CD4-positive, alpha-beta T cell (primary cell): ENCODE measurements around the gene RANGRF. TPM values are rescaled to one million over a fixed set of nuclear protein-coding genes. Genes with fewer than 3 reads are reported as not detected.

Experiments
- ATAC-seq: fragments of 200-7000 bp; cut with Tn5 transposase; one replicate; pipeline ENCODE4 v1.10.0; 2022; ENCODE audit warnings: mild to moderate bottlenecking; ENCODE audit not compliant: poor library complexity
- CTCF ChIA-PET: fragments of 350-600 bp; sonication (Branson Sonifier 250); formaldehyde crosslinking; loops from one replicate; lab custom pipeline; 2021; ENCODE audit warnings: antibody characterized with exemption, inconsistent platforms; lab: Charles Lee
- POLR2A ChIA-PET: fragments of 350-600 bp; sonication (Branson Sonifier 250); formaldehyde crosslinking; loops from one replicate; lab custom pipeline; 2021; ENCODE audit warnings: antibody characterized with exemption, inconsistent platforms; lab: Charles Lee
- DNase-seq, 14 experiments: peaks; one replicate each; pipeline ENCODE4 v3.0.0-alpha.2; 2013 to 2020; ENCODE audit warnings: mixed read lengths in 2 of 14
- H3K27ac ChIP-seq, 2 donors: one replicate each; pipeline versions ENCODE4 v1.5.1 to v1.7.0; 2013; ENCODE audit warnings: low read length in 2 of 2, low read depth in 1 of 2, mild to moderate bottlenecking in 1 of 2
- H3K27me3 ChIP-seq, 2 experiments: 1 replicate in 1 of 2; 2 replicates in 1 of 2; pipeline versions ENCODE4 v1.6.1 to v1.7.0; 2013; ENCODE audit warnings: low read length in 2 of 2, control low read depth in 1 of 2, mild to moderate bottlenecking in 1 of 2, moderate library complexity in 1 of 2; ENCODE audit not compliant: insufficient read depth in 2 of 2, control insufficient read depth in 1 of 2
- H3K36me3 ChIP-seq: one replicate; pipeline ENCODE4 v1.6.1; 2013; ENCODE audit warnings: low read length, control low read depth; ENCODE audit not compliant: insufficient read depth
- H3K4me1 ChIP-seq: one replicate; pipeline ENCODE4 v1.6.1; 2013; ENCODE audit warnings: low read length, control low read depth; ENCODE audit not compliant: insufficient read depth
- H3K4me3 ChIP-seq: one replicate; pipeline ENCODE4 v1.5.1; 2013; ENCODE audit warnings: mild to moderate bottlenecking, low read length, moderate library complexity
- H3K9me3 ChIP-seq, 2 experiments: 1 replicate in 1 of 2; 2 replicates in 1 of 2; pipeline versions ENCODE4 v1.6.1 to v1.7.0; 2013; ENCODE audit warnings: low read length in 2 of 2, mild to moderate bottlenecking in 2 of 2, control low read depth in 1 of 2, moderate library complexity in 1 of 2; ENCODE audit not compliant: control insufficient read depth in 1 of 2, insufficient read depth in 1 of 2
- H3K27ac Mint-ChIP-seq: one replicate; pipeline ENCODE4 v1.8.0; 2020; ENCODE audit warnings: mixed read lengths
- H3K27me3 Mint-ChIP-seq: one replicate; pipeline ENCODE4 v1.8.0; 2021; ENCODE audit warnings: mixed read lengths
- H3K36me3 Mint-ChIP-seq: one replicate; pipeline ENCODE4 v1.8.0; 2021; ENCODE audit warnings: low read depth, mixed read lengths
- H3K4me1 Mint-ChIP-seq: one replicate; pipeline ENCODE4 v1.8.0; 2021; ENCODE audit warnings: low read depth, mixed read lengths
- H3K4me3 Mint-ChIP-seq: one replicate; pipeline ENCODE4 v1.8.0; 2020; ENCODE audit warnings: mild to moderate bottlenecking, mixed read lengths
- H3K9me3 Mint-ChIP-seq: one replicate; pipeline ENCODE4 v1.8.0; 2020; ENCODE audit warnings: mixed read lengths
- intact Hi-C, 2 experiments: fragments of 100-400 bp; cut with DNase I in 1 of 2; cut with micrococcal nuclease in 1 of 2; formaldehyde crosslinking; loops; one replicate each; pipeline versions ENCODE4 v1.15.1 to v1.9.0; 2023 to 2025; cut with DNase I, micrococcal nuclease
- total RNA-seq, 174 experiments: library from RNA in 2 of 174; stranded (reverse) in 2 of 174; gene quantifications; one replicate each; pipeline ENCODE4 v1.2.3 and lab custom pipeline; 2021 to 2026
- TF ChIP-seq, protein P1 (sequence below): fragments of 200-600 bp; IDR thresholded peaks from one replicate; pipeline ENCODE4 v1.8.0; 2022; ENCODE audit warnings: antibody characterized with exemption, mild to moderate bottlenecking

RANGRF gene
- total RNA-seq, 2 experiments from 2014 or later: 23.1 to 24.6 TPM

DNA sequence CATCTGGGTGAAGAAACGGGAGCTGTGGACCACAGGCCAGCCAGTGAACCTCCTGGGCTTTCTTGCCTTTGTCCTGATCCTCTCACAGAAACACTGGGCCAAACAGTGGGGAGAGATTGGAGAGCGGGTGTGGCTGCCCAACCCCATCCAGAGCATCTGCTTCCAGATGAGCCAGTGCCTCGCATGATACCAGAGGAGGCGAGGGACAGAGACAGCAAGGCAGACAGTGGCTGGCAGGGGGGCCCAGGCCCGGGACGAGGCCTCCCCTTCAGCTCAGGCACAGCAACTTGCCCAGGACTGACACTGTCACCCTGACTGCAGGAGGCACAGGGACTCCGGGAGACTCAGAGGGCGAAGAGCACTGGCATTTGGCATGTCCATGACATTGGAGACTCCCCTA, 33.6 kb downstream of the RANGRF start:
- Histone ChIP-seq H3K27ac (no peak overlapping the region), H3K4me1 (peaks cover 11% of the 10 kb centered on the region), H3K4me3 (no peak overlapping the region), H3K27me3 (peaks cover 22 to 25% of the 10 kb centered on the region in 2 experiments), H3K36me3 (no peaks in the 10 kb centered on the region), H3K9me3 (peaks cover 0 to 11% of the 10 kb centered on the region in 2 experiments)
- ChIA-PET CTCF (no interaction called here), POLR2A (no interaction called here)
- H3K27ac Mint-ChIP-seq: no peak overlapping the region
- H3K9me3 Mint-ChIP-seq: no peaks in the 10 kb centered on the region
- TF ChIP-seq, protein P1, sequence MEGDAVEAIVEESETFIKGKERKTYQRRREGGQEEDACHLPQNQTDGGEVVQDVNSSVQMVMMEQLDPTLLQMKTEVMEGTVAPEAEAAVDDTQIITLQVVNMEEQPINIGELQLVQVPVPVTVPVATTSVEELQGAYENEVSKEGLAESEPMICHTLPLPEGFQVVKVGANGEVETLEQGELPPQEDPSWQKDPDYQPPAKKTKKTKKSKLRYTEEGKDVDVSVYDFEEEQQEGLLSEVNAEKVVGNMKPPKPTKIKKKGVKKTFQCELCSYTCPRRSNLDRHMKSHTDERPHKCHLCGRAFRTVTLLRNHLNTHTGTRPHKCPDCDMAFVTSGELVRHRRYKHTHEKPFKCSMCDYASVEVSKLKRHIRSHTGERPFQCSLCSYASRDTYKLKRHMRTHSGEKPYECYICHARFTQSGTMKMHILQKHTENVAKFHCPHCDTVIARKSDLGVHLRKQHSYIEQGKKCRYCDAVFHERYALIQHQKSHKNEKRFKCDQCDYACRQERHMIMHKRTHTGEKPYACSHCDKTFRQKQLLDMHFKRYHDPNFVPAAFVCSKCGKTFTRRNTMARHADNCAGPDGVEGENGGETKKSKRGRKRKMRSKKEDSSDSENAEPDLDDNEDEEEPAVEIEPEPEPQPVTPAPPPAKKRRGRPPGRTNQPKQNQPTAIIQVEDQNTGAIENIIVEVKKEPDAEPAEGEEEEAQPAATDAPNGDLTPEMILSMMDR: no peak
- ATAC-seq (no peak), DNase-seq (no peak)
- H3K36me3 Mint-ChIP-seq: no peaks in the 10 kb centered on the region
- no peak overlapping the region for H3K4me3 Mint-ChIP-seq
- intact Hi-C loops: loop anchor here in 1 of 2 experiments (10.0 kb wide), 1 partner anchor 547 kb away; no protein-coding TSS in a partner anchor
- H3K27me3 Mint-ChIP-seq: peaks cover 43% of the 10 kb centered on the region
- H3K4me1 Mint-ChIP-seq: peaks cover 12% of the 10 kb centered on the region

DNA sequence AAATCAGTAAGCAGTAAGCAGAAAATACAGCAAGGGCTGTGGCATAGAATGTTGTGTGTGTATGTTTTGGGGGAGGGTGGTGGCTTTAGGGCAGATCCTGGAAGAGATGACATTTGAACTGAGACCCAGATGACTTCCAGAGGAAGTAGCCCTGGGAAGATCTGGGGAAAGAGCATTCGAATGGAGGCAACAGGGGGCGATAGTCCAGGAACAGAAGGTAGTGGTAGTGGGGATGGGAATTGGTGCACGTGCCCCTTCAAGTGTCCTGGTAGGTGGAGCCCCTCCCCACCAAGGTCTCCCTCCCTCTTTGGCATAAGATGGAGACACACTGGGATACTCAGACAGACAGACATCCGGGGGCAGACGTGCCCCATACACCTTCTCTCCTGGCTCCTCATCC, 35.7 kb downstream of the RANGRF start:
- POLR2A ChIA-PET: no interaction called here
- no peak for ATAC-seq
- H3K4me1 Mint-ChIP-seq: peaks cover 12% of the 10 kb centered on the region
- H3K27ac Mint-ChIP-seq: no peak overlapping the region
- peaks cover 34 to 40% of the 10 kb centered on the region in 2 experiments for H3K27me3 ChIP-seq
- H3K36me3 Mint-ChIP-seq: no peaks in the 10 kb centered on the region
- no peak overlapping the region for H3K4me3 ChIP-seq
- DNase-seq: no peak
- TF ChIP-seq, protein P1: no peak
- H3K4me3 Mint-ChIP-seq: no peak overlapping the region
- H3K9me3 Mint-ChIP-seq: no peaks in the 10 kb centered on the region
- H3K36me3 ChIP-seq: no peaks in the 10 kb centered on the region
- H3K27ac ChIP-seq: no peak overlapping the region
- CTCF ChIA-PET: no interaction called here
- intact Hi-C loops: loop anchor here in 1 of 2 experiments (10.0 kb wide), 1 partner anchor 549 kb away; no protein-coding TSS in a partner anchor
- peaks cover 15% of the 10 kb centered on the region for H3K4me1 ChIP-seq
- peaks cover 0 to 14% of the 10 kb centered on the region in 2 experiments for H3K9me3 ChIP-seq
- peaks cover 62% of the 10 kb centered on the region for H3K27me3 Mint-ChIP-seq

DNA sequence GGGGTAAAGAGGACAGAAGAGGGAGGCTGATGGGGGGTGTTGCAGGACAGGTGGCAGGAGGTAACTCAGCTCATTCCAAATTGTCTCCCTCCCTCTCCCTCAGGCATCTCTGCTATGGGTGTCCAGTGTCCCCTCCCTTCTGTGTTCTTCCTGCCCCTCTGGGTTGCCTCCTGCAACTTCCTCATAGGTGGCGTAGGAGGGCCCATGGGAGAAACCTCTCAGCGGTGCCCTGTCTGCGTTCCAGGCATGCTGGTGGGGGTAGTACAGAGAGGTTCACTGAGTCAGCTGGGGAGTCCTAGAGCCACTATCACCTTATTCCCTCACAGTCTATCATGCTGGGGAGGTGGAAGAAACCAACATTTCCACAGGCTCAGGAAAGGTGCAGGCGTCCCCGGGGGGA, 36.5 kb downstream of the RANGRF start:
- ChIA-PET CTCF (interaction anchor here (1.1 kb wide), 1 partner anchor 11 kb away, joined by 3 read pairs; no protein-coding TSS in a partner anchor), POLR2A (no interaction called here)
- Mint-ChIP-seq H3K9me3 (no peaks in the 10 kb centered on the region), H3K27me3 (peaks cover 67% of the 10 kb centered on the region), H3K36me3 (no peaks in the 10 kb centered on the region), H3K27ac (no peak overlapping the region), H3K4me1 (peaks cover 12% of the 10 kb centered on the region), H3K4me3 (no peak overlapping the region)
- intact Hi-C loops: loop anchor here in 1 of 2 experiments (10.0 kb wide), 1 partner anchor 550 kb away; no protein-coding TSS in a partner anchor
- ATAC-seq (no peak), DNase-seq (no peak)
- Histone ChIP-seq H3K4me1 (peaks cover 15% of the 10 kb centered on the region), H3K27me3 (peaks cover 34 to 40% of the 10 kb centered on the region in 2 experiments), H3K4me3 (no peak overlapping the region), H3K27ac (no peak overlapping the region), H3K9me3 (peaks cover 0 to 14% of the 10 kb centered on the region in 2 experiments), H3K36me3 (no peaks in the 10 kb centered on the region)
- TF ChIP-seq, protein P1: no peak
